Stimulated activated CD4-positive, alpha-beta T cell treated with anti-CD3 and anti-CD28 coated beads, Interleukin-12 subunit alpha, Interleukin-12 subunit beta, amount 100 ng/mL, for 48 hours (primary cell): ENCODE measurements around the gene CCNB3.
"Not testable (repeated sequence)": the region's sequence is repeated elsewhere in the genome, so short reads cannot be mapped to it uniquely, and the experiment has no call there.

Experiments used
- DNase-seq, 3 donors: peaks; one replicate each; pipeline ENCODE4 v3.0.0-alpha.2; 2020; ENCODE audit warnings: low read depth in 2 of 3, low spot score in 1 of 3

CCNB3 gene, protein sequence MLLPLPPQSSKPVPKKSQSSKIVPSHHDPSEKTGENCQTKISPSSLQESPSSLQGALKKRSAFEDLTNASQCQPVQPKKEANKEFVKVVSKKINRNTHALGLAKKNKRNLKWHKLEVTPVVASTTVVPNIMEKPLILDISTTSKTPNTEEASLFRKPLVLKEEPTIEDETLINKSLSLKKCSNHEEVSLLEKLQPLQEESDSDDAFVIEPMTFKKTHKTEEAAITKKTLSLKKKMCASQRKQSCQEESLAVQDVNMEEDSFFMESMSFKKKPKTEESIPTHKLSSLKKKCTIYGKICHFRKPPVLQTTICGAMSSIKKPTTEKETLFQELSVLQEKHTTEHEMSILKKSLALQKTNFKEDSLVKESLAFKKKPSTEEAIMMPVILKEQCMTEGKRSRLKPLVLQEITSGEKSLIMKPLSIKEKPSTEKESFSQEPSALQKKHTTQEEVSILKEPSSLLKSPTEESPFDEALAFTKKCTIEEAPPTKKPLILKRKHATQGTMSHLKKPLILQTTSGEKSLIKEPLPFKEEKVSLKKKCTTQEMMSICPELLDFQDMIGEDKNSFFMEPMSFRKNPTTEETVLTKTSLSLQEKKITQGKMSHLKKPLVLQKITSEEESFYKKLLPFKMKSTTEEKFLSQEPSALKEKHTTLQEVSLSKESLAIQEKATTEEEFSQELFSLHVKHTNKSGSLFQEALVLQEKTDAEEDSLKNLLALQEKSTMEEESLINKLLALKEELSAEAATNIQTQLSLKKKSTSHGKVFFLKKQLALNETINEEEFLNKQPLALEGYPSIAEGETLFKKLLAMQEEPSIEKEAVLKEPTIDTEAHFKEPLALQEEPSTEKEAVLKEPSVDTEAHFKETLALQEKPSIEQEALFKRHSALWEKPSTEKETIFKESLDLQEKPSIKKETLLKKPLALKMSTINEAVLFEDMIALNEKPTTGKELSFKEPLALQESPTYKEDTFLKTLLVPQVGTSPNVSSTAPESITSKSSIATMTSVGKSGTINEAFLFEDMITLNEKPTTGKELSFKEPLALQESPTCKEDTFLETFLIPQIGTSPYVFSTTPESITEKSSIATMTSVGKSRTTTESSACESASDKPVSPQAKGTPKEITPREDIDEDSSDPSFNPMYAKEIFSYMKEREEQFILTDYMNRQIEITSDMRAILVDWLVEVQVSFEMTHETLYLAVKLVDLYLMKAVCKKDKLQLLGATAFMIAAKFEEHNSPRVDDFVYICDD (N-terminal part only)

DNA sequence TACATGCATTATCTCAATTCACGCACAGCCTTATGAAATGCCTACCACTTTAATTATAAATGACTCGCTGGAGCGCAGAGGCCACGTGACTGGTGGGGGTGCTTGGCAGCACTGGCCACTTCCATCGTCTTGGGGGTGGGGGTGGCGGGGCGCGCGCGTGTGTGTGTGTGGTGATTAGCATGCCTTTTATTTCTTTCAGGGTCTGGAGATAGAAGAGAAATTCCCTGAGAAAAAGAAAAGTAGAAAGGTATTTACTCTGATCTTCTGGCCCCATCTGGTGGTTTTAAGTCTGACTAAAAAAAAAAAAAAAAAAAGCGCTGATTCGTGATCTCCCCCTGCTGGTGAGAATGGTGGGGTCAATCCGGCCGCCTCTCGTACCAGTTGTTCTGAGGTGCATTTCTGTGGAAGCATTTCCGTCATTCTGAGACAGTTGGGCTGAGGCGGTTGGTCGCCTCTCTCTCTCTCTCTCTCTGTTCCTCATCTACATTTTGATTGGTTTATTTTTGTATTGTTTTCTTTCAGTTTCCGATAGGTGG, at the start of gene CCNB3:
CCNB3 (plus strand) TSS at position 402 of the 536 bp plus-strand sequence. CDS start 80,399 bp downstream, outside the sequence.
- DNase-seq: peak; percentile 52 to 66 (median 52)

DNA sequence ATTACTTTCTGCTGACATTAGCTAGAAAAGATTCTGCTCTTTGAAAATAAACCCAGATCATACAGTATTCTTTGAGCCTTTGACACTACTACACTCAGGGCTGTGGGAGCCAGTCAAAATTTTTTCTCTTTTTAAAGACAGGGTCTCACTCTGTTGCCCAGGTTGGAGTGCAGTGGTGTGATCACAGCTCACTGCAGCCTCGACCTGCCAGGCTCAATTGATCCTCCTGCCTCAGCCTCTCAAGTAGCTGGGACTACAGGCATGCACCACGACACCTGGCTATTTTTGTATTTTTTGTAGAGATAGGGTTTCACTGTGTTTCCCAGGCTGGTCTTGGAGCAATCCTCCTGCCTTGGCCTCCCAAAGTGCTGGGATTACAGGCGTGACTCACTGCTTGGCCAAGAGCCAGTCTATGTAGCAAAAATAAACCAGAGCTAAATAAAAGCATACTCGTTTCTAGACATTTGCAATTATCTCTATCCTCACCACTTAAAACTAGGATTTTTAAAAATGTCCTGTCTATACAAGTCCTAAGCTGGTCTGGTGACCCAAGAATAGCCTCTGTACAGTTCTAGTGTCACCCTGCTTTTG, 46.9 kb upstream of the CCNB3 start:
- no peak for DNase-seq

DNA sequence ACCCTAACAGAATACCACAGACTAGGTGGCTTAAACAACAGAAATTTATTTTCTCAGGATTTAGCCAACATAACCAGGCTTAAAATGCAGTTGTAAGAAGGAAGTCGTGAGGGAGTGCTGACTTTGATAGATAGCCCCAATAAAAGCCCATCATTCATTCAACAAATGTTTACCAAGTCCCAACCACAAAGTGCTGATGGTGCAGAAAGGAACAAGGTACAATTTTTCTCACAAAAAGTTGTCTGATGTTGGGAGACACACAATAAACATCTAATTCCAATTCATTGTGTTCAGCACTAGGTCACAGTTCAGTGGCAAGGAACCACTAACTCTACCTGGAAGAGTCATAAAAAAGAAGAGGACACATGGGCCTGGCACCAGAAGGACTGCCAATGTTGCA, 46.0 kb upstream of the CCNB3 start:
- DNase-seq: no peak

DNA sequence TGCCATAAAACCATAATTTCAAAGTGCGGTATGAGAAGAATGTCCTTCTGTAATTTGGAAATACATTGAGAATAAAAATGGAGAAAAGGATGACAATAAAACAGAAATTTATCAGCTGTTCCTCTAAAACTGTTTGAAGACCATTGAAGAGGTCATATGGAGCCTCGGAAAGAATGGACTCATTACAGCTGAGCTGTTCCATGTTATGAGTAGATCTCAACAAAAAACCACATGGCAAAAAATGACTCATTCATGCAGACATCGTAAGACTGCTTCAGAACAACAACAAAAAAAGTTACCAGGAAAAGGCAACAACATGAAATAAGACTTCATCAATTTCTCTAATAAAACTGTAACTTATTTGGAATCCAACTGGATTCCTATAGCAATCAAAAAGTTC, 43.4 kb upstream of the CCNB3 start:
- DNase-seq: no peak

DNA sequence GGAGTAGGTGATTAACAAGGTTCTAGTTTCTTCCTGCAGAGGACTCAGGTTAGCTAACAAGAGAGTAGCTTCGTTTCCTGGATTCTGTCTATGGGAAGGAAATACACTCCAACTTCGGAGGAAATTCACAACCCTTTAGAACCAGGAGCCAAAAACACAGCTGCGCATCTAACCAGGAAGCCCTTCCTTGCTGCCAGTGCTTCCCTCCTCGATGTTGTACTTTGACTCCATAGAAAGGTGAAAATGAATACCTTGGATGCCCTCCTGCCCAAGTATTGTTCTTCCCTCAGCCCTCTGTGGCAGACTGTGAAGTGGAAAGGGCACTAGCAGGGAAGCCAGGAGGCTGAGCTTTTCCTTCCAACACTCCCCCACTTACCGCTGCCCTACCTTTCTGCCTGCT, 38.8 kb upstream of the CCNB3 start:
- DNase-seq: no peak

DNA sequence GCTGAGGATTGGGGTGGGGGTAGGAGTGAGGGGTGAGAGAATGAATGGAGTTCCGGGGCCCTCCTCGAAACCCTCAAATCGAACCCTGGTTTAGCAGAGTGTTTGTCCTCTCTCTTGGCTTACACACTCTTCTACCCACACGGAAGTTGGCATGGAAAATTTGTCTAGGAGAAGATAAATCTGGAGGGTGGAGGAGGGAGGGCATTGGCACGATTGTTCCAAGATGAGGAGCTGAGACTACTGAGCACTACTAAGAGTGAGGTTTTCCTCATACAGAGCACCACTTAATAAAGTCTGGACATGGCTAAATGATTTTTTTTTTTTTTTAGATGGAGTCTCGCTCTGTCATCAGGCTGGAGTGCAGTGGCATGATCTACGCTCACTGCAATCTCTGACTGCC, 37.2 kb upstream of the CCNB3 start:
- DNase-seq: no peak

DNA sequence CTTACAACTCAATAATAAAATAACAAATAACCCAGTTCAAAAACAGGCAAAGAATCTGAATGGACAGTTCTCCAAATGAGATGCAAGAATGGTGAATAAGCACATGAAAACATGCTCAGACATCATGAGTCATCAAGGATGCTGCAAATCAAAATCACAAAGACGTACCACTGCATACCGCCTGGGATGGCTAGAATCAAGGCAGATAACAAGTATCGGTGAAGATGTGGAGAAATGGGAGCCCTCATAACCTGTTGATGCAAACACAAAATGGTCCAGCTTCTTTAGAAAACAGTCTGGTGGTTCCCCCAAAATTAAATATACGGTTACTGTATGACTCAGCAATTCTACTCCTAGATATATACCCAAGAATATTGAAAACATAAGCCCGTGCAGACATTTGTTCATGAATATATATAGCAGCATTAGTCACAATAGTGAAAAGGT, 36.3 kb upstream of the CCNB3 start:
- DNase-seq: no peak

DNA sequence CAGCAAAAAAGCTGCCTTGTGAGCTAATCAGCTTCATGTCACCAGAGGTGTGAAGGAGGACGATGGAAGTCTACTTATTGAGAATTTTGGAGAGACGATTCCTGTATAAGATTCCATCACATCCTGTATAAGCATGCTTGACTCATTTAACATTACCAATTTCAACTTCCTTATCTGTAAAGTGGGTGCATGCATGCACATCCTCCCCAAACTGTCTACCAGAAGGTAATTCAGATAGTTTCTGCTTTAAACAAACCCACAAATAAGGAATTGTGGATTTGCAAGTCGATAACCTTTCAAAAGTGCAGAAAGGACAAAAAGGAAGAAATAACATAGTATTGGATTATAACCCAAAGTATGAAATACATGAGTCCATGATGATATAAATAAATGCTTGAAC, 34.8 kb upstream of the CCNB3 start:
- no peak for DNase-seq

DNA sequence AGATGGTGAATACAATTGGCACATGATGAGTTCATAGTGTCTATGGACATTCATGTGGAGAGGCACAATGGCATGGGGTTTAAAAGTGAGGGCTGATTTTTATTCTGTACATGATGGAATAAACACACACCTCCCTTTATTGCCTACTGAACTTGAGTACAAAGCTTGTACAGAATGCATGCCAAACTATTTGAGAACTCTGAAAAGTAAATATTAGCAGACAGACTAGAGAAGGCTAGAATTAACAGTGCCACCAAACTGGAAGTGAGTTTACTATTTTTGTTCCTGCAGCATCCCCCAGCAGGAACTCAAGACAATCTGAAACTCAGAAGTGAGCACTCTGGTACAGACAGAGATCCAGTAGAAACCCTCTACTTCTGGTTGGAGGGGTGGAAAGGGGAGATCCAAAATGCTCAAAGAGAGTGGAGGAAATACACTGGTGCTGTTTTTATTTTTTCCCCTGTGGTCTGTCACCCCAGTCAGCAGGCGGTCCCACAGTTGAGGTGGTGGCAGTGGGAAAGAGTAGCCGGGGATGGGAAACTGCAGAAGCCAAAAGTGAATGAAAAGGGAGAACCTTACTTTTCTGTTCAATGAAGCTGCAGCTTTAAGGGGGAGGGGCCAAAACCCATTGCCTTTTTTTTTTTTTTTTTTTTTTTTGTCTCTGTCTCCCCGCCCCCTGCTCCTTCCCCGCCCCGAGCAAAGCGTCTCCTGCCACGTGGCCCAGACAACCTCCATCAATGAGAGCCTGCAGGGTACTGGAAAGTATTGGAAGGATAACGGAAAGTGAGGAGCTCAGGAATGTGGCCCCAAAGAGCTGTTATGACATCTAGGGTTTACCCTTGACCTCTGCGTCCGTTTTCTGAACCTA, 24.3 kb upstream of the CCNB3 start:
- DNase-seq: no peak

DNA sequence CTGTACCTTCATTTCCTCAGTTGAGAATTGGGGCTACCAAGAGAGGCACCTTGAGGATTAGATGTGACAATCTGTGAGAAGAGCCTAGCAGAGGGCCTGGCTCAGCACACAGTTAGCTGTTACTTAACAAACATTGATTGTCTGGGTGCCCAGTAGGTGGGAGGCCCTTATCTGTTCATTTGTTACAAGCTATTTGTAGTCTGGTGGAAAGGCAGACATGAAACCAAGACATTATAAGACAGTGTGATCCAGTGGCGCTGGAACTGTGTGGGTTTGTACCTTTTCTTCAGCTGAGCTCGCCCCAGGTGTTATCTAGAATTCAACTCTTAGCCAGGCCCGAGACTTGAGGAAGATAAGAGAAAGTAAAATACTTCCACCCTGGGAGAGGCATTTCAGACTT, 20.7 kb upstream of the CCNB3 start:
- no peak for DNase-seq

DNA sequence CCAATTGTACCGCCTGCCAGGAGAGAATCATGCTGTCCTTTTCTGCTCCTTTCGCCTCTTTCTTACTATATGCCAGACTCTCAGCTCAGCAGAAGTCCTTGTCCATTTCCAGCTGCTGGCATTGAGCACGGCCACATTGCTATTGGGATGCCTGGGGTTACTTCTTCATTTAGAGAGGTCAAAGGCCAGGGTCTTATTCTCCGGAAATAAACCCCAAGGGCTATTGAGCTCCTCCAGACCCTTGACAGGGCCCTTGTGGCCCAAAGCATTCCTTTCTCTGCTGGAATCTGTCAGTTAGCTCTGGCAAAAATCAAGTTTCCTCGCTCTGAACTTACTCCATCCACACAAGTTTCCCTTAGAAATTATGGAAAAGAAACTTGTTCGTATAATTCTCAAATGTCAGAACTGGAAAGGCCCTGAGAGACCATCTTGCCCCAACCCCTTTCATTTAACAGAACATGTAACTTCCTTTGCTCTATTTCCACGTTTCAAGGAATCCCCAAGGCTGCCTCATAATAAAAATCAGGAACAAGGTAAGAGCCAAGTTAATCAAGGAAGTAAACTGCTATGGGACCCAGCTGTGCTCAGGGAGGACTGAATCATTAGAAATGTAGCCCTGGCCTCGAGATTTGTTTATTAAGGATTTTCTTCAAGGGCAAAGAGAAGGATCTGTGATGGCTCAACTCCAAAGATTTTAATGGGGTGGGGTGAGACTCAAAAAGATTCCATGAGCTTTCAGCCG, 15.5 kb upstream of the CCNB3 start:
- DNase-seq: no peak

DNA sequence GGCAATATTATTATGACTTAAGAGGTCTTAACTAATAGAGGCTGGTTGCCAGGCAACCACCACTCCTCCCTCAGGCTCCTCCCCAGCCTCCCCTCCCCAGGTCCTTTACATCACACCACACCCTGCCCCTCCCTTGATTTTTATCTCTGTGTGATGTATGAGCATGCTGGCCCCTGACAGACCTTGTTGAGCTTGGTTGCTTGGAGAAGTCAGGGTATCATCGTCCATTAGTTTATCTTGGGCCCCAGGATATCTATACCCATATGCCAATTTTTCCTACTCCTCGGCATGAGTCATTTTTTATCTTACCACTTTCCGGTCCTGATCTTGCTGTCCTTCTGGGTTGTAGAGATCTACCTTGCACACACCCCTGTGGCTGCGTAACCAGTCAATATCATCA, 6.2 kb upstream of the CCNB3 start:
- no peak for DNase-seq

DNA sequence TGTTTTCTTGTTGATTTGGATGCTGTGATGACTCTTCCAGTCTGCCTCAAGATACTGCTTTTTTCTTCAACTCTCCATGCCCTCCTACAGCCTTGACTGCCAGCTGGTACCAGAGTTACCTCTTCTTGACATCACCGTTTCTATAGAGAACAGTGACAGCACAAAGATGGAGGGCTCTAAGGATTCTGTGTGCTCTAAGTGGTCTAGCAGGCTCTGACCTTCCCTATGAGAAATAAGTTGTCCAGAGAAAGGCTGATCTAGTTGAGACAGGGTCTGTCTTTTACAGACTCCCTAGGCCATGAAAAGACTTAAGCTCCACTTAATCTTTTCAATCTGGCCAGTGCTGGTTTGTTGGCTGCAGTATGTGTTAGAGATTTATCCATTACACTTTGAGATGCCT, 3.7 kb upstream of the CCNB3 start, which contains the start of gene AKAP4:
AKAP4 (minus strand) TSS at position 101 of the 400 bp plus-strand sequence. CDS start 118 bp downstream, outside the sequence.
- DNase-seq: no peak

DNA sequence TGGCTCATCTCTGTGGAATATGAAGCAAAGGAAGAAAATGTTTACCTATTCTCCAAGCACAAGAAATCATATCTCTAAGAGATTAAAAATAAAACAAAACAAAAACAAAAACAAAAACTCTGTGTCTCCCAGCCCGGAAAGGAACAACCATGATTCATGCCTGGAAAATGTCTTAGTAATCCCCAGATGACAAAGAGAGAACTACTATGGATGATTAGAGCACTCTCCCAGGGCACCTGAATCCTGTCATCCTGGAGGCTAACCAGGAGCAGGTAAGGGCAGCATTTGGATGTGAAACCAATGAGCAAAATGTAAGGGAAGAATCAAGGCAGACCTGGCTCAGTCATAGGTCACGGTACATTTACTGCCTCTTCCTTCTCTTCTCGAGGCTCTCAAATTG, 2.0 kb upstream of the CCNB3 start:
- DNase-seq: no peak

DNA sequence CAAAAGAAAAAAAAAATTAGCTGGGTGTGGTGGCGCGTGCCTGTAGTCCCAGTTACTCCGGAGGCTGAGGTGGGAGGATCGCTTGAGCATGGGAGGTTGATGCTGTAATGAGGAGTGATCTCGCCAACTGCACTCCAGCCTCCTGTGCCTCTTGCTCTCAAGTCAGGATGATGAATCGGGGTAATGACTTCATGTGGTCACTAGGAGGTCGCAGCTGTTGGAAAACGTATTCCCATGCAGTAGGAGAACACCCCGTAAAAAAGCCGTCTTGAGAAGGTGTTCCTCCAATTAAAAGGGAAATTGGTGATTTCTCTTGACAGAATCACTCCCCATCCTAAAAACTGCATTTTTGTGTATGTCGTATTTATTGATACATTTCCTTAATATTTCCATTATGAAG, 2.2 kb downstream of the CCNB3 start:
- DNase-seq: no peak

DNA sequence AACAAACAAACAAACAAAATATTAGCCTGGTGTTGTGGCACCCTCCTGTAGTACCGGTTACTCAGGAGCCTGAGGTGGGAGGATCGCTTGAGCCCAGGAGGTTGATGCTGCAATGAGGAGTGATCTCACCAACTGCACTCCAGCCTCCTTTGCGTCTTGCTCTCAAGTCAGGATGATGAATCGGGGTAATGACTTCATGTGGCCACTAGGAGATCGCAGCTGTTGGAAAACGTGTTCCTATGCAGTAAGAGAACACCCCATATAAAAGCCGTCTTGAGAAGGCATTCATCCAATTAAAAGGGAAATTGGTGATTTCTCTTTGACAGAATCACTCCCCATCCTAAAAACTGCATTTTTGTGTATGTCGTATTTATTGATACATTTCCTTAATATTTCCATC, 6.9 kb downstream of the CCNB3 start:
- DNase-seq: no peak

DNA sequence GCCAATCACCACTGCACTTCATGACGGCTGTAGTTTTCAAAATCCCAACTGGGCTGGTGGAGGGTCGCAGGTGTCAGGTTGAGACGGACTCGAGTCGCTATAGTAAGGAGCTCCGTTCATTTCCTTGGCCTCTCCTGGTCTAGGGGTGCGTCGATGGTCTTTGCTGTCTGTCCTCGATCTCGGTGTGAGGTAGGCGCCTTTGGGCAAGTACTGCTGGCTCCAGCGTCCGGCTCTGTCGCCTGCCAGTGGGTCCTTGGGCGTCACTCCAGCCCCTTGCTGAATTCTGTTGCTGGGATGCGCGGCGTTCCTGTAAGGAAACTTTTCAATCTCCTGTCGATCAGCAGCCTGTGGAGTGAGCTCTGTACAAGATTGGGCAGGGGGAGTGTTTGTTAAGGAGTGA, 76.7 kb downstream of the CCNB3 start:
- no peak for DNase-seq

DNA sequence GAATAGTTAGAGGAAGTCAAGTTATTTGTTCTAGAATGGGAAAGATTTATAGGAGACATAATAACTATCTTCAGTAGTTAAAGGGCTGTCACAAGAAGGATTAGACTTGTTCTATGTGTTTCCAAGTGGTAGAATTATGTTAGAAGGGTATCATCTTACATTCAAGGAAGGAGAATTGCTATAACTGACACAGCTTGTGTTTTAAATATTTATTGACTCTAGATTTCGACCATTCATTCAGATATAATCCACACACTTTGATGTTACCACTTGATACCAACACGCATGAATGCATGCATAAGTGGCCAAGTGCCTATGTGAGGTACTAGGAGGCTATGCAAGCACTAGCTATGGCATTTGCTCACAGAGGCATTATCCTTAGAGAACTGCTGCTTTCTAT, 122.7 kb downstream of the CCNB3 start:
- no peak for DNase-seq

DNA sequence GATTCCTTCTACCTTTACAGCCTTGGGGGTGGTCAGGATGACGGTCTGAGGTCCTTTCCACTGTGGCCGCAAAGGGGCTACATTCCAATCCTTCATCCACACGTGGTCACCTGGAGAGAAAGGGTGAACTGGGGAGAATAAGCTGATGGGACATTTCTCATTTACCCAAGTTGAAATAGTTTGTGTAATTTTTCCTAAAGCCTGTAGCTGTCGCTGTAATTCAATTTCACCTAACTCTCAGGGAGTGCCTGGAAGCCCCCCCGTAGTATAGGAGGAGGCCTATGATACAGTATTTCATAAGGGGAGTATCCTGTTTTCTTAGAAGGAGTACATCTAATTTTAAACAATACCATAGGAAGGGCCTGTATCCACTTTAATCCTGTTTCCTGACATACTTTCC, 128.1 kb downstream of the CCNB3 start:
- not testable (repeated sequence) for DNase-seq
